Right lobe of liver (tissue), 4 donors: ENCODE results near the gene GMPS.

Experiments used
- POLR2A ChIP-seq: fragments of 450-650 bp; IDR thresholded peaks from one replicate; pipeline ENCODE4 v1.6.1; 2017; ENCODE audit warnings: antibody characterized with exemption, mild to moderate bottlenecking
- TF ChIP-seq, protein P1 (sequence below), 4 donors: fragments of 200-600 bp in 3 of 4; fragments of 450-650 bp in 1 of 4; IDR thresholded peaks; one replicate each; pipeline versions ENCODE4 v1.5.1 to v1.8.0; 2016 to 2022; ENCODE audit warnings: antibody characterized with exemption in 4 of 4, mild to moderate bottlenecking in 2 of 4
- donor health status: DM: no; HTN: no; CAD: no.
- donor health status: DM: no; HTN: no; CAD: no.
- donor health status: DM: no; HTN: yes; CAD: no.

DNA sequence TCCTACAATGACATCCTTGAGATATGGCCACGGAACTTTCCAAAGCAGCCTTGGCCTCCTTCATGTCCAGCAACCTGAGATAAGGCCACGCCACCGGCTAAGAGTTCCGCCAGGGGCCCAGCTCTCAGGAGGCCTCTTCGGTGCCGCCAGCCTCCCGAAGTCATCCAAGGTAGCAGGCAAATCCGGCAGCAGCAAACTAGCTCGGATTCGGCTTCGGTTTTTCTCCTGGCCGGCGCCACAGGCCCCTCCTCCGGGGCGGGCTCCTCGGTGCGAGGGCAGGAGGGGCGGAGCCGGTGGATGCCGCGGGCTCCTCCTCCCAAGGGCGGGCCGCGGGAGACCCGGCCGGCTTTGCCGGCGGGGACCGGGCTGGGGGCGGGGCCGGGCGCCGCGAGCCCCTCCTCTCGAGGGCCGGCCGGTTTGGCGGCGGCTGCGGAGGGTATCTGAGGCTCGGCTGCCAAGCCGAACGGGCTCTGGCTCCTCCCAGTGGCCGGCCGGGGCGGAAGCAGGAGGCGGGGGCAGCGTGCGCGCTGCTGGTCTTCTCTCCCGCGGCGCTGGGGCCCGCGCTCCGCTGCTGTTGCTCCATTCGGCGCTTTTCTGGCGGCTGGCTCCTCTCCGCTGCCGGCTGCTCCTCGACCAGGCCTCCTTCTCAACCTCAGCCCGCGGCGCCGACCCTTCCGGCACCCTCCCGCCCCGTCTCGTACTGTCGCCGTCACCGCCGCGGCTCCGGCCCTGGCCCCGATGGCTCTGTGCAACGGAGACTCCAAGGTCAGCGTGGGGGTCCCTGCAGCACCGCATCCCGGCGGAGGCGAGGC is at the start of gene GMPS:
- TF ChIP-seq, protein P1, sequence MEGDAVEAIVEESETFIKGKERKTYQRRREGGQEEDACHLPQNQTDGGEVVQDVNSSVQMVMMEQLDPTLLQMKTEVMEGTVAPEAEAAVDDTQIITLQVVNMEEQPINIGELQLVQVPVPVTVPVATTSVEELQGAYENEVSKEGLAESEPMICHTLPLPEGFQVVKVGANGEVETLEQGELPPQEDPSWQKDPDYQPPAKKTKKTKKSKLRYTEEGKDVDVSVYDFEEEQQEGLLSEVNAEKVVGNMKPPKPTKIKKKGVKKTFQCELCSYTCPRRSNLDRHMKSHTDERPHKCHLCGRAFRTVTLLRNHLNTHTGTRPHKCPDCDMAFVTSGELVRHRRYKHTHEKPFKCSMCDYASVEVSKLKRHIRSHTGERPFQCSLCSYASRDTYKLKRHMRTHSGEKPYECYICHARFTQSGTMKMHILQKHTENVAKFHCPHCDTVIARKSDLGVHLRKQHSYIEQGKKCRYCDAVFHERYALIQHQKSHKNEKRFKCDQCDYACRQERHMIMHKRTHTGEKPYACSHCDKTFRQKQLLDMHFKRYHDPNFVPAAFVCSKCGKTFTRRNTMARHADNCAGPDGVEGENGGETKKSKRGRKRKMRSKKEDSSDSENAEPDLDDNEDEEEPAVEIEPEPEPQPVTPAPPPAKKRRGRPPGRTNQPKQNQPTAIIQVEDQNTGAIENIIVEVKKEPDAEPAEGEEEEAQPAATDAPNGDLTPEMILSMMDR (IDR thresholded peaks at IDR 0.05): peak; percentile 63 to 68 (median 66)
- TF ChIP-seq POLR2A: peak; percentile 75
